ENCODE results near the gene DOC2B. TPM values are rescaled to one million over a fixed set of nuclear protein-coding genes. Genes with fewer than 3 reads are reported as not detected.
"Not testable (repeated sequence)": the region's sequence is repeated elsewhere in the genome, so short reads cannot be mapped to it uniquely, and the experiment has no call there.

DOC2B gene
- total and polyA plus RNA-seq, 11 donors: 1.7 to 13.0 (median 5.8) TPM

GRCh38 chr17:143785-144281 lies 37.6 kb downstream of the DOC2B start:
- H3K4me3 ChIP-seq: no peak overlapping the region
- H3K27ac ChIP-seq: no peak overlapping the region
- intact Hi-C loops (cut with DNase I): loop anchor here in 6 of 10 donors (2.0 to 5.0 kb wide), 7 partner anchors 163 to 853 kb away; partner anchors contain the start of gene TIMM22 (in 1 of the 6)
- peak; percentile 88 to 98 (median 94) for TF ChIP-seq CTCF (IDR thresholded peaks at IDR 0.05)
- no peak for TF ChIP-seq POLR2A (IDR thresholded peaks at IDR 0.05)
- H3K4me1 ChIP-seq: peaks cover 0 to 7% (median 1%) of the 10 kb centered on the region in 12 donors
- 3 to 7% (median 3%) methylated on average over 21 to 44 of the region's 44 CpGs for WGBS, 4 donors
- no peaks in the 10 kb centered on the region for H3K9me3 ChIP-seq
- H3K27me3 ChIP-seq: peaks cover 0 to 3% (median 0%) of the 10 kb centered on the region in 9 donors
- ATAC-seq (peak in 3 of 4 donors; percentile 82 to 89 (median 88)), DNase-seq (peak; percentile 81 to 92 (median 81))
- H3K36me3 ChIP-seq: no peaks in the 10 kb centered on the region

- 75 to 84% (median 78%) methylated on average over 23 of the region's 23 CpGs for WGBS, 4 donors
- TF ChIP-seq POLR2A (IDR thresholded peaks at IDR 0.05): no peak
- no peak for TF ChIP-seq CTCF (IDR thresholded peaks at IDR 0.05)
- DNase-seq (peak in 3 of 5 donors; percentile 3 to 26 (median 8)), ATAC-seq (no peak)
- no peaks in the 10 kb centered on the region for H3K36me3 ChIP-seq
- peaks cover 0 to 3% (median 0%) of the 10 kb centered on the region in 9 donors for H3K27me3 ChIP-seq
- intact Hi-C loops (cut with DNase I): loop anchor here in 6 of 10 donors (2.0 to 5.0 kb wide), 7 partner anchors 164 to 854 kb away; partner anchors contain the start of gene TIMM22 (in 1 of the 6)
- no peak overlapping the region for H3K4me3 ChIP-seq
- peaks cover 0 to 7% (median 1%) of the 10 kb centered on the region in 12 donors for H3K4me1 ChIP-seq
- no peaks in the 10 kb centered on the region for H3K9me3 ChIP-seq
- no peak overlapping the region for H3K27ac ChIP-seq
Observed at GRCh38 chr17:142876-143784, 38.3 kb downstream of the DOC2B start.

DNA sequence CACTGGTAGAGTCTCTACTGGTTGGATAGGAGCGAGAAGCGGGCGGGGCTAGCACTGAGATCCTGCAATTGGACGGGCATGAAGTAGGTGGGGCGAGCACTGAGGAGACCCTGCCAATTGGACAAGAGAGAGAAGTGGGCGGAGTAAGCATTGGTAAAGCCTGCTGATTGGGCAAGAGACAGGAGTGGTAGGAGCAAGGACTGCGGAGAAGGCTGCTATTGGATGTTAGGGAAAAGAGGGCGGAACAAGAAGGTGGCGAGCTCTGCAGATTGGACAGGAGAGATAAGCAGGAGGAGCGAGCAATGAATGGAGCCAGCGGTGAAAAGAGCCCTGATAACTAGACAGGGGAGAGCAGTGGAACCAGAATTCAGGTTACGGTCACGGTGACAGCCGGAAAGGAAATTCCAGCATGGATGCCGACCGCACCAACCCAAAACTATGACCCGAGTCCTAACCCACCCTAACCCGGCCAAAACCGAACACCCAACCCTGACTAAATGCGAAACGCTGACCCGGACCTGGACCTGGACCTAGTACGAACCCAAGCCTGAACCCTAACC lies 39.3 kb downstream of the DOC2B start:
- TF ChIP-seq POLR2A (IDR thresholded peaks at IDR 0.05) (no peak), CTCF (IDR thresholded peaks at IDR 0.05) (no peak)
- peaks cover 0 to 3% (median 0%) of the 10 kb centered on the region in 9 donors for H3K27me3 ChIP-seq
- 92 to 94% (median 93%) methylated on average over 23 of the region's 23 CpGs for WGBS, 4 donors
- no peaks in the 10 kb centered on the region for H3K36me3 ChIP-seq
- H3K27ac ChIP-seq: no peak overlapping the region
- no peak for ATAC-seq
- intact Hi-C loops (cut with DNase I): loop anchor here in 6 of 10 donors (2.0 to 5.0 kb wide), 7 partner anchors 165 to 855 kb away; partner anchors contain the start of gene TIMM22 (in 1 of the 6)
- H3K9me3 ChIP-seq: no peaks in the 10 kb centered on the region
- H3K4me1 ChIP-seq: peaks cover 0 to 7% (median 1%) of the 10 kb centered on the region in 12 donors
- H3K4me3 ChIP-seq: no peak overlapping the region
- peak in 3 of 5 donors; percentile 6 to 57 (median 15) for DNase-seq

DNA sequence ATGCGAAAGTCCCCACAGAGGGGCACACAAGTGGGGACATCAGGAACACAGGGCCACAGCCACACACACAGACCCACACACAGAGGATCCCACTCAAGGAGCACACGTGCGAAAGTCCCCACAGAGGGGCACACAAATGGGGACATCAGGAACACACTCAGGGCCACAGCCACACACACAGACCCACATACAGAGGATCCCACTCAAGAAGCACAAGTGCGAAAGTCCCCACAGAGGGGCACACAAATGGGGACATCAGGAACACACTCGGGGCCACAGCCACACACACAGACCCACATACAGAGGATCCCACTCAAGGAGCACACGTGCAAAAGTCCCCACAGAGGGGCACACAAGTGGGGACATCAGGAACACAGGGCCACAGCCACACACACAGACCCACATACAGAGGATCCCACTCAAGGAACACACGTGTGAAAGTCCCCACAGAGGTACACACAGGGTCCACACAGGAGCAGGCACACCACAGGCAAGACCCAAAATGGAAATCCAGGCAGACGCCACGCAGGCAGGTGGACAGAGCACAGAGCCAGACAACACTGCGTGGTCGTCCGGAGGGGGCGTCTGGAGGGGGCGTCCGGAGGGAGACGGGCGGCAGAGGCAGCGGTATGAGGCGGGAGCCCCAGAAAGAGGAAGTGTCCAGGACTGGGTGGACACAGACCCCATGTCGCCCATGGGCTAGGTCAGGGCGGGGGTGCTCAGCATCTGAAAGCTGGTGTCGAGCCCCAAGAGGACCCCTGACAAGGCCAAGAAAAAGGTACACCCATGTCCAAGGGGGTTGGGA lies 41.8 kb downstream of the DOC2B start:
- H3K27ac ChIP-seq, H3K27me3 ChIP-seq, H3K9me3 ChIP-seq, ATAC-seq, H3K4me3 ChIP-seq, H3K36me3 ChIP-seq, H3K4me1 ChIP-seq: not testable (repeated sequence)
- intact Hi-C loops (cut with DNase I): loop anchor here in 6 of 10 donors (5.0 kb wide), 5 partner anchors 168 to 858 kb away; partner anchors contain the start of gene TIMM22 (in 1 of the 6)
- 67 to 74% (median 71%) methylated on average over 5 to 21 of the region's 22 CpGs for WGBS, 4 donors
- peak in 3 of 5 donors; percentile 2 to 17 (median 12) for DNase-seq

- ATAC-seq; H3K36me3 ChIP-seq; H3K9me3 ChIP-seq; H3K4me3 ChIP-seq; H3K4me1 ChIP-seq; H3K27me3 ChIP-seq; H3K27ac ChIP-seq; intact Hi-C loops (cut with DNase I): not testable (repeated sequence)
- peak in 2 of 5 donors; percentile 2 to 18 for DNase-seq
- 89% methylated on average over 7 to 11 of the region's 16 CpGs; no CpG with 5 or more reads in 2 of the 4 donors for WGBS, 4 donors
Observed at GRCh38 chr17:137166-137807, 44.2 kb downstream of the DOC2B start, which contains the start of gene SCGB1C2. Gene SCGB1C2, plus strand, starts transcription at chr17:137569. Its CDS starts 22 bp downstream, at chr17:137591.

Data from heart left ventricle (tissue), 16 donors.